GF-D8 (cell line): ENCODE results near the gene MICALL1.

Experiments used
- DNase-seq: peaks from one replicate; lab custom pipeline; 2025; lab: John Stamatoyannopoulos, UW

The MICALL1 gene

DNA sequence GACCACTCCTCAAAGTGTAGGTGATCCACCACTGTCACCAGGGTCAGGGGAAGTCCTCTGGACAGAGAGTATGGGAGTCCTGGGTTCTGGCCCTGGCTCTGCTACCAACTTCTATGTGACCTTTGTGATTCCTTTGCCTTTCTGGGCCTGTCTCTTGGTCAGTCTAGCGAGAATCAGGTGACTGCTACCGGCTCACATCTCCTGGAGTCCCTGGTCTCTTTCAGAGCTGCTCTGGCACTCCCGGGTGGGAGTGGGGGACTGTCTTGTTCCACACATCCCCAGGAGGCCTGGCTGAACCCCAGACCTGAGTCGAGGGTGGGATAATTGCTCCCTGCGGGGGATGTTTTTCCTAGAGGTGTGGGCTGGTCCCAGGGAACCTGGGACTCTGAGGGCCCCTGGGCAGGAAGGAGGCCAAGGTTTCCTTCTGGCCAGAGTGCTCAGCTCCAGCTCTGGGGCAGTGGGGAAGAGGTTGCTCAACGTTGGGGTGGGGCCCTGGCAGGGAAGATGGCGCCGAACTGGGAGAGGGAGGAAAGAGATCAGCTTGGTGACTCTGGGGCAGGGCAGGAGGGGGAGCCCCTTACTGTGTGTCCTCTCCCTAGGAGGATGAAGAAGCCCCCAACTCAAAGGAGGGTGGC is 76.2 kb downstream of the MICALL1 start:
- no peak for DNase-seq

DNA sequence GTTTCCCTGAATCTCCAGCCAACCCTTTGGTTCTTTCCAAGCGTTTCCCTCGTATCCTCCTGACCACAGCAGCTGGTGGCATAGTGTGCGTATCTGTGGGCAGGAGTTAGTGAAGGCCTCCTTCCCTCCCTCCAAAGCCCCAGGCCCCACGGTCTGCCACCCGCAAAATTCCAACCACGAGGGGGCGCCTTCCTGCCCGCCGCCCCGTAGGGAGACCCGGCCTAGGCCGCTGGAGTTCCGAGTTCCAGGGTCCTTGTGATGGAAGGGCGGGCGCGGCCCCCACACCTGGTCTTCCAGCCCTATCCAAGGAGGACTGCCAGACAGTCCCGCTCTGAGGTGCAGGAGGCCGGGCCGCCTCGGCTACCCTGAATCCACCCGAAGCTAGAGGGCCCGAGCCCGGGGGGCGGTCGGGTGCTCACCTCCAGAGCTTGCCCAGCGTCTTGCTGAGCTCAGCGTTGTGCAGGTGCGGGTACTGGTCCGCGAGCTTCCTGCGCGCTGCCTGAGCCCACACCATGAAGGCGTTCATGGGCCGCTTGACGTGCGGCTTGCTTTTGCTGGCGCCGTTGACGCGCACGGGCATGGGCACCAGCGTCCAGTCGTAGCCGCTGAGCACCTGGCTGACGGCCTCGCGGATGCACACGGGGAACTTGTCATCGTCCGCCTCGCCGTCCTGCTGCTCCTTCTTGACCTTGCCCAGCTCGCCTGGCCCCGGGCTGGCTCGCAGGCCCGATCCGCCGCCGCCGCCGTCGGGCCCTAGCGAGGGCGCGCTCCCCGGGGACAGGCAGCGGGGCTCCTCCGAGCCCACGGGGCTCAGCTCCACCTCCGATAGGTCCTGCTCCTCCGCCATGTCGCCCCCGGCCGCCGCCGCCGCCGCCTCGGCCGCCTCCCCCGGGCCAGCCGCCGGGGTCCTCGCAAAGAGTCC is 77.1 kb downstream of the MICALL1 start:
- DNase-seq: no peak

DNA sequence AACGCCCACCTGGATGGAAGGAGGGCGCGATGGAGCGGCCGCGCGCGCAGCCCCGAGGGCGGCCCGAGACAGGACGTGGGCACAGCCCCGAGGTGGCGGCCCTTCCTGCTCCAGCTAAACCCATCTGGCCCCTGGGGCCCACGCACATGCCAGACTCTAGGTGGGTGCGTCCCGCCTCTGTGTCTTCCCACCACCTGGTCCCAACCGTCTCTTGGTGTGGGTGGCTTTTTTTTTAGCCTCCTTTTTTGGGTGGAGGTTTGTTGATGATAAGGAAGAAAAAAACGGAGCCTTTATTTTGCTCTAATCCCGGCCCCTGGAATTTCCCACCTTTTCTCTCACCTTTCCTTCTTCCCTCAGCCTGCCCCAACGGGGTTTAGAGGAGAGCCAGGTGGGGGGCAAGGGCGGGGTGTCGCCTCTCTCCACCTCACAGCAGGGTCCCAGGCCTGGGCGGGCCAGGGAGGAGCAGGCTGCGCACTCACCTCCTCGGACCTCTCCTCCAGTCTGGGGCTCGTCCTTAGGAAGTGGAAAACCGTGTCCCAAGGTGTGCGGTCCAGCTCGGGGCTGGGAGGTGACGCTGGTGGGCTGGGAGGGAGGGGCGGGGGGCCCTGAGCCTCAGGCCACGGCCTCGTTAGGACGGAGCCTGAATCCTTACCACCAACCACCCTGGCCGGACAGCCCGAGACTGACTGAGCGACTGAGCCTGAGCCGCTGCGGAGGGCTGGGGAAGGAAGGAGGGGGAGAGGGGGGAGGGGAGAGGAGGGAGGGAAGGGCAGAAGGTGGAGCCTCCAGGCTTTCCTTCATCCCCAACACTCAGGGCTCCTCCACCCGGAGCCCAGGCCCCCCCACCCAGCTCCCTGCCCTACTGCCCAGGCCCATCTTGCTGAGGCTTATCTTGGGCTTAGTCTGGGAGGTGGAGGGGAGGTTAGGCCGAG is 78.0 kb downstream of the MICALL1 start, which contains the start of gene SOX10:
SOX10 (minus strand) TSS at position 696 of the 932 bp plus-strand sequence. CDS start 771 bp downstream, outside the sequence.
- no peak for DNase-seq

DNA sequence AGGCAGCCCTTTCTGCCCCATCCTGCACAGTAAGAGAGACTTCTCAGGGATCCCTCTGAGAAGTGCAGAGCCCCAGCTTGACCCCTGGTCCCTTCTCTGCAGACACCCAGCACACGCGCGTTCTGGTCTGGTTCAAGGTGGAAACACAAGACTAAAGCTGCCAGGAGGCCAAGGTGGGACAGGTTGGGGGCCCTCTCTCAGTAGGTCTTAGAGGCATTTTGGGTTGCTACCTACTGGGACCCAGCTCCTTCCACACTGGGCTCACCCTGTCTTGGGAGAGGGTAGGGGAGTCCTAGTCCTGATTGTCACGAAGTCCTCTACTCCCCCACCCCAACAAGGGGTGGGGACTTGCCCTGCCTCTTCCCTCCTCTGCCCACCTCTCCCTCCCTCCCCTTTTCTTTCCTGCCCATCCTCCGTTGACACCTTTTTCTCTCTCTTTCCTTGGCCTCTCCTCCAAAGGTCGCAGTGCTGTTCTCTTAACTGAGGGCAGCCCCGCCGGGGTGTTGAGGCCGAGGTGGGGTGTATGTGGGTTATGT is 79.0 kb downstream of the MICALL1 start:
- DNase-seq: no peak

DNA sequence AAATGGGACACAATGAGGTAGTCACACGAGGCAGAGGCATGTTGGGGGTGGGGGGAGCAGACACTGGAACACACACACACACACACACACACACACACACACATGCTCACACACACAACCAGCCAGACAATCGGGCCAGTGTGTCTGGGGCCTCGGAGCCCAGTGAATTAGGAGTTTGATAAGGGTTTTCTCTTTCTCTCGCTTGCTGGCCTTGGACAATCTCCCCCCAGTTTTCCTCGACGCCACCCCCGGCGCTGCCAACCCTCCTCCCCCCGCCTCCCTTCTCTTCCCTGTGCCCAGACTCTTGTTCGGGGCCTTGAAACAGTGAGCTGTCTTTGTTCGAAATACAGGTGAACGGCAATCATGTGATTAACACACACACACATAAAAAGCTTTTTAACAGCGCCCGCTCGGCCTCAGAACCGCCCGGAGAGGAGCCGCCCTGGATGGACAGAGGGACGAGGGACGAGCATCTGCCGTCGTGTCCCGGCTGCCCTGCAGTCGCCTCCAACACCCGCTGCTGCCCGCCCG is 79.7 kb downstream of the MICALL1 start:
- DNase-seq: no peak

DNA sequence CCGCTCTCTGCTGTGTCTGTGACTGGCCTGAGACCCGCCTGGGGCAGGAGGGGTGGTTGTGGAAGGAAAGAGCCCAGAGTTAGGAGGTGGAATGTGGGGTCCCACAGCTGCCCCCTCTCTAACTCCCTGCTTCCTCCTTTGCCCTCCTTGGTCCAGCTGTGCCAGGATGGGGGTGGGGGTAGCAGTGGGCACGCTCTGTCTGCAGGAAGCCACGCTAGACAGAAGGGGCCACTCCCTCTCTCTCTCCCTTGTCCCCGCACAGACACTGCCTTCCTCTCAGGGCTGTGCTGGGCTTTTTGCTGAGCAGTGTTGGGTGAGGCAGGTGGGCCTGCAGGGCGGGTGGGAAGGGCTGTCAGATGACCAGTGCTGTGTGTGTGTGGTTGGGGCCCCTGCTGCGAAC is 80.3 kb downstream of the MICALL1 start:
- no peak for DNase-seq

DNA sequence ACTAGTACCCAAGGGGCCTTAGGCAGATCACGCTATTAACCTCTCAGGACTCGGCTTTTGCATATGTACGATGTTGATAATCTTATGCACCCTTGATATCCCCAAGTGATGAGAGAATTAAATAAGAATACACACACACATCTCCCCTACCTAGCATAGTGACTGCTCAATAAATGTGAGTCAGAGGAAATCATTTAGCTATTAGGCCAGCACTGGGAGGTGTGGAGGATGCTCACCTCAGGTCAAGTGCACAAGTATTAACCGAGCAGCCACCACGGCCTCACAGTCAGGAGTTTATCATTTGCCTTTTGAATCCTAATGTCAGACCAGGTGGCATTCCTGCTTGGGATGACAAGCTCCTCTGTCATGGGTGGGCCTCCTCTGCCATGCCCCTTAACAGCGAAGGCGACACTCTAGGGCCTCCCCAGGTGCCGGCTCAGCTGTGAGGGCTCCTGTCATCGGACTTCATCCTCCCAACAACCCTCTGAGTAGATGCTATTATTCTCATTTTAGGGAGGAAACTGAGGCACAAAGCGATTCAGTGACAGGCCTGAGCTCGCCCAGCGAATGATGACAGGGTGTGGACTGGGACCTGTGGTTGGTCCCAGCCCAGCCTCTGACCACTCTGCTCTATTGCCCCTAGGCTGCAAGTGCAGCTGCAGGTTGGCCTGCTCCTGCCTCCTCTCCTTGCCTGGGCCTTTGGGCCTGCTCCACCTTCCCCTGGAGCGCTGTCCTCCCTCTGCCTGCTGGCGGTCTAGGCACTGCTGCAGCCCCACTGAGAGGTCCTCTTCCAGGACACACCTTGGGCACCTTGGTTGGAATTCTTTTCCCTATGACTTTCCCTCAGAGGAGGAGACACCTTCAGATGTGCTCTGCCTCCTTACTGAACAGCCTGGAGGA is 83.3 kb downstream of the MICALL1 start:
- DNase-seq: no peak

DNA sequence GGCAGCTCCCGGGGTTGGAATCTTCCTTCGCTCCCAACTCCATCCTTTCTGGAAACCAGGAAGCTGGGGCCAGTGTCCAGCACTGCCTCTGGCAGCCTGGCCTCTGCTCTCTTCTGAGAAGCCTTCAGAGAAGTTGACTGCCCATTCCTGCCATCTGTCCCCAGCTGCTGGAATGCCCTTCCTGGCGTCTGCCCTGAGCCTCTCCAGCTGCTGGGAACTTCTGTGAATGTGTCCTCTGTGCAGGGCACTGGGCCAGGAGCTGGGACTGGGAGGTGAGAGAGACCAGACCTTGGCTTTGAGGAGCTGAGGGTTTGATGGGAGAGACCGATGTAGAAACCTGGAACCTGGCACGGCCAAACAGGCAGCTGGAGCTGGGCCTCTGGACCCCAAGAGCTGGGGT is 84.2 kb downstream of the MICALL1 start:
- DNase-seq: no peak

DNA sequence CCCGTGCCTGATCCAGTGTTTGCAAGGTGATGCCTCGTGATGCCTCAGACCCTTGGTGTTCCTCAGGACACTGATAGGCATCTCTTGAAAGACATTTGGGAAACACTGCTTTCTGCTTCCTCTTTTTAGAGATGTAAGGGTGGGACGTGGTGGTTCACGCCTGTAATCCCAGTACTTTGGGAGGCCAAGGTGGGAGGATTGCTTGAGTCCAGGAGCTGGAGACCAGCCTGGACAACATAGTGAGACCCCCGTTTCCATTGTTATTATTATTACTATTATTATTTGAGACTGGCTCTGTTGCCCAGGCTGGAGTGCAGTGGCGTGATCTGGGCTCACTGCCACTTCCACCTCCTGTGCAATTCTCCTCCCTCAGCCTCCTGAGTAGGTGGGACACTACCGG is 84.8 kb downstream of the MICALL1 start:
- DNase-seq: no peak

DNA sequence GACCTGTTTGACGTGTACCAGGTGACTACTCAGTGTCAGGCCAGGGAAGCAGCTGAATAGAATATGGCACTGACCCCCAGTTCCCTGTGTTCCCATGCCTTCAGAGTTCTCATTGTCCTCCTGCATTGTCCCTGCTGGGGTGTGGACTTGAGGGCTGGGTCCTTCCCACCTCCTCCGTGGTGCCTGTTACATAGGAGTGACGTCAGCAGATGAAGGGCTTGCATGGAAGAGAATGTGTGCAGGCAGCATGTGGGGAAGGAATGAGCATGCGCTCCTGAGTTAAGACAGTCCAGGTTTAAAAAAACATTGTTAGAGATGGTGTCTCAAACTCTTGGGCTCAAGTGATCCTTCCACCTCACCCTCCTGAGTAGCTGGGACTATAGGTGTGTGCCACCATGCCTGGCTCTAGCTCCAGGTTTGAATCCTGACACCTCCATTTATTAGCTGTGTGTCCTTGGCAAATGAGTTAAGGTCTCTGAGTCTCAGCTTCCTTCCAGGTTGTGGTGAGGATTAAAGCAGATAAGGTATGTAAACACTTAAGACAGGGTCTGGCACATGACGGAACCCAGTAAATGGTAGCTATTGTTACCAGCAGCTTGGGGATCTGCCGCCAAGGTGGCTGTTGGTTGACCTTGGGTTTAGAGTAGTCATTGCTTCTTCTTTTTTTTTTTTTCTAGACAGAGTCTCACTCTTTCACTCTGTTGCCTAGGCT is 85.8 kb downstream of the MICALL1 start:
- no peak for DNase-seq
